GM23248 (cell line): ENCODE results near the gene RIPK3.

Experiments
- EZH2 ChIP-seq: fragments of 200-600 bp; sonication (generic); IDR thresholded peaks from 2 replicates; pipeline ENCODE4 v1.6.1; 2018; ENCODE audit warnings: antibody characterized with exemption, mild to moderate bottlenecking; ENCODE audit not compliant: insufficient read depth, poor library complexity, severe bottlenecking
- EZH2phosphoT487 ChIP-seq: fragments of 200-600 bp; sonication (generic); IDR thresholded peaks from 2 replicates; pipeline ENCODE4 v1.6.1; 2018; ENCODE audit warnings: antibody characterized with exemption, moderate library complexity, mild to moderate bottlenecking, low read depth; ENCODE audit not compliant: insufficient read depth

DNA sequence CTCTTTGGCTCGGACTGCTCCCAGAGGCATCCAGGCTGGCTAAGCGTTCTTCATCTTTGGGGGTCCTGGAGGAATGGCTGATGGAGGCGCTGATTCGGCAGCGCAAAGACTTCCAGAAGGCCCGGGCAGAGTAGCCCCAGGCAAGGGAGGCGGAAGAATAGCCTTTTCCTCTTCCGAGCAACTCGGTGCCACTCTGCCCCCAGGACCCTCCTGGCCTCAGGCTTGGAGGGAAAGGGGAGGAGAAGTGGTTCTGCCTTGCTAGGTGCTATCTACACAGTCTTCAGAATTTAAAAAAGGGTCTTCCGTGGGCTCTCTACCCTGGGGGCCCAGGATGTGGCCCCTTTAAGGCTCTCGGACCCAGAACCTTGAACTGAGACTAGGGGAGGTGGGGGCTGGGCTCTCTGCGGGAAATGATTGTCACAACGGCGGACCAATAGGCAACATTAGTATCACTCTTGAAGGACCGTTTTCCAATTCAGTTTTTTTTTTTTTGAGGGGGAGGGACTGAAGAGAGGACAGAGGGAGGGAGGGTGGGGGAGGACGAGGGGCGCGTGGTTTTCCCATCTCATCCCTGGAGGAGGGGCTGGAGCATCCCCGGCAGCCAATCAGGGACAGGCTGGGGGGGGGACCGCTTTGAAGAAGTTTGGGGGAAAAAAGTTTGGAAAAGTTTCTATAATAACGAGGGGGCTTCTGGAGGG, 27.9 kb upstream of the RIPK3 start, which contains the start of gene NFATC4:
- TF ChIP-seq EZH2 (no peak), EZH2phosphoT487 (no peak)
